Left ventricle myocardium superior (tissue), 1 donor: ENCODE results near the gene SLFN14. TPM values are rescaled to one million over a fixed set of nuclear protein-coding genes. Genes with fewer than 3 reads are reported as not detected.
A peak's percentile ranks its signal among the peaks of the same experiment; 100 is the strongest.
"Not testable (repeated sequence)": the region's sequence is repeated elsewhere in the genome, so short reads cannot be mapped to it uniquely, and the experiment has no call there.

Source experiments
- ATAC-seq: fragments of 200-7000 bp; cut with Tn5 transposase; one replicate; pipeline ENCODE4 v1.9.1; 2020; ENCODE audit warnings: mild to moderate bottlenecking, moderate library complexity
- DNase-seq: peaks from one replicate; pipeline ENCODE4 v3.0.0-alpha.2; 2020
- intact Hi-C: fragments of 100-400 bp; cut with micrococcal nuclease; formaldehyde crosslinking; loops from one replicate; pipeline ENCODE4 v1.11.0; 2022
- total RNA-seq: library from RNA; stranded (reverse); fragmentation: NEBNext Ultra II Directional; extraction: Animal tissue kit (Norgen Biotek cat#: 25700); gene quantifications from one replicate; pipeline ENCODE4 v1.2.1, GENCODE V29; 2021
- donor health status: DM: no; HTN: yes; CAD: no; lungs with severe emphysema.

Gene SLFN14
- total RNA-seq, 1 donor from 2014 or later, result not detected

GRCh38 chr17:35566968-35567367 lies 6.3 kb upstream of the SLFN14 start:
- ATAC-seq (no peak), DNase-seq (no peak)
- intact Hi-C loops, result no loop called here

GRCh38 chr17:35563181-35563580 lies 2.6 kb upstream of the SLFN14 start:
- DNase-seq, ATAC-seq: not testable (repeated sequence)

GRCh38 chr17:35559495-35560210 lies 966 bp downstream of the SLFN14 start:
- no peak for ATAC-seq
- DNase-seq, result no peak
- intact Hi-C loops, result no loop called here

More at GRCh38 chr17:35563181-35563580, 2.6 kb upstream of the SLFN14 start:
- intact Hi-C loops, result not testable (repeated sequence)

GRCh38 chr17:35557353-35557752 lies 3.3 kb downstream of the SLFN14 start:
- DNase-seq, result no peak
- intact Hi-C loops, result no loop called here
- ATAC-seq, result no peak

- intact Hi-C loops, result no loop called here
- no peak for DNase-seq
- no peak for ATAC-seq
These were observed 4.9 kb downstream of the SLFN14 start for GRCh38 chr17:35555691-35556090.

- DNase-seq, result no peak
- intact Hi-C loops, result no loop called here
- ATAC-seq, result no peak
These were observed 6.0 kb downstream of the SLFN14 start for GRCh38 chr17:35554668-35555067.

GRCh38 chr17:35553310-35553709 lies 7.3 kb downstream of the SLFN14 start:
- intact Hi-C loops, result no loop called here
- no peak for ATAC-seq
- no peak for DNase-seq

- no peak for ATAC-seq
- intact Hi-C loops, result no loop called here
- DNase-seq, result no peak
These were observed 11.6 kb downstream of the SLFN14 start for GRCh38 chr17:35548978-35549377.

GRCh38 chr17:35548208-35548810 lies 12.3 kb downstream of the SLFN14 start:
- intact Hi-C loops, result no loop called here
- DNase-seq (no peak), ATAC-seq (peak; percentile 66)

GRCh38 chr17:35546487-35546886 lies 14.1 kb downstream of the SLFN14 start:
- intact Hi-C loops, result no loop called here
- no peak for DNase-seq
- no peak for ATAC-seq

- no peak for ATAC-seq
- no peak for DNase-seq
- intact Hi-C loops, result no loop called here
These were observed 15.5 kb downstream of the SLFN14 start for GRCh38 chr17:35545150-35545549.

- DNase-seq (no peak), ATAC-seq (no peak)
- intact Hi-C loops, result no loop called here
These were observed 16.8 kb downstream of the SLFN14 start for GRCh38 chr17:35543856-35544255.

- intact Hi-C loops, result no loop called here
- no peak for DNase-seq
These were observed 17.6 kb downstream of the SLFN14 start for GRCh38 chr17:35542990-35543389.

GRCh38 chr17:35541434-35541833 lies 19.2 kb downstream of the SLFN14 start:
- intact Hi-C loops, result no loop called here
- no peak for ATAC-seq
- no peak for DNase-seq

More at GRCh38 chr17:35542990-35543389, 17.6 kb downstream of the SLFN14 start:
- ATAC-seq, result no peak

GRCh38 chr17:35540589-35541404 lies 19.8 kb downstream of the SLFN14 start:
- intact Hi-C loops, result no loop called here
- peak; percentile 39 for DNase-seq
- peak; percentile 65 for ATAC-seq

GRCh38 chr17:35539659-35540026 lies 21.0 kb downstream of the SLFN14 start:
- ATAC-seq, result peak; percentile 12
- intact Hi-C loops, result loop anchor here (5.0 kb wide), 1 partner anchor 227 kb away; no protein-coding TSS in a partner anchor

GRCh38 chr17:35537601-35538141 lies 22.9 kb downstream of the SLFN14 start, which contains the start of gene SLFN12L:
Gene SLFN12L (minus strand): TSS chr17:35537678. CDS start chr17:35522364, 15,314 bp downstream.
- DNase-seq (no peak), ATAC-seq (peak; percentile 43)
- intact Hi-C loops, result loop anchor here (5.0 kb wide), 1 partner anchor 225 kb away; no protein-coding TSS in a partner anchor

More at GRCh38 chr17:35539659-35540026, 21.0 kb downstream of the SLFN14 start:
- no peak for DNase-seq

GRCh38 chr17:35536664-35537171 lies 23.9 kb downstream of the SLFN14 start:
- intact Hi-C loops, result loop anchor here (5.0 kb wide), 1 partner anchor 224 kb away; no protein-coding TSS in a partner anchor
- DNase-seq, result no peak
- no peak for ATAC-seq

GRCh38 chr17:35535406-35535805 lies 25.2 kb downstream of the SLFN14 start:
- intact Hi-C loops, result loop anchor here (5.0 kb wide), 1 partner anchor 223 kb away; no protein-coding TSS in a partner anchor
- DNase-seq, ATAC-seq: not testable (repeated sequence)
